Osteocyte (in vitro differentiated cells): ENCODE data around the gene TTI1. TPM values are rescaled to one million over a fixed set of nuclear protein-coding genes. Genes with fewer than 3 reads are reported as not detected.
"Not testable (repeated sequence)": the region's sequence is repeated elsewhere in the genome, so short reads cannot be mapped to it uniquely, and the experiment has no call there.

Experiments
- DNase-seq: peaks from one replicate; pipeline ENCODE4 v3.0.0; 2021; ENCODE audit warnings: mixed read lengths; ENCODE audit not compliant: unreplicated experiment; ENCODE audit errors: extremely low spot score
- H3K27ac Mint-ChIP-seq: one replicate; pipeline ENCODE4 v1.8.0; 2021; ENCODE audit warnings: mild to moderate bottlenecking, mixed read lengths; ENCODE audit not compliant: unreplicated experiment
- H3K27me3 Mint-ChIP-seq: one replicate; pipeline ENCODE4 v1.8.0; 2021; ENCODE audit warnings: mixed read lengths; ENCODE audit not compliant: unreplicated experiment
- H3K36me3 Mint-ChIP-seq: one replicate; pipeline ENCODE4 v1.8.0; 2021; ENCODE audit warnings: mixed read lengths; ENCODE audit not compliant: unreplicated experiment
- H3K4me1 Mint-ChIP-seq: one replicate; pipeline ENCODE4 v1.8.0; 2021; ENCODE audit warnings: mixed read lengths; ENCODE audit not compliant: unreplicated experiment
- H3K4me3 Mint-ChIP-seq: one replicate; pipeline ENCODE4 v1.8.0; 2021; ENCODE audit warnings: mild to moderate bottlenecking, moderate library complexity, mixed read lengths; ENCODE audit not compliant: unreplicated experiment
- H3K9me3 Mint-ChIP-seq: one replicate; pipeline ENCODE4 v1.8.0; 2021; ENCODE audit warnings: mixed read lengths; ENCODE audit not compliant: unreplicated experiment
- total RNA-seq: library from RNA; stranded (reverse); gene quantifications from 2 replicates; pipeline ENCODE4 v1.2.1, GENCODE V29; 2021
- TF ChIP-seq, protein P1 (sequence below): fragments of 200-600 bp; sonication (generic); IDR thresholded peaks from 2 replicates; pipeline ENCODE4 v1.5.0; 2021; ENCODE audit warnings: antibody characterized with exemption, mild to moderate bottlenecking, moderate library complexity

TTI1 gene
- total RNA-seq, 1 donor from 2014 or later: 16.2 TPM

DNA sequence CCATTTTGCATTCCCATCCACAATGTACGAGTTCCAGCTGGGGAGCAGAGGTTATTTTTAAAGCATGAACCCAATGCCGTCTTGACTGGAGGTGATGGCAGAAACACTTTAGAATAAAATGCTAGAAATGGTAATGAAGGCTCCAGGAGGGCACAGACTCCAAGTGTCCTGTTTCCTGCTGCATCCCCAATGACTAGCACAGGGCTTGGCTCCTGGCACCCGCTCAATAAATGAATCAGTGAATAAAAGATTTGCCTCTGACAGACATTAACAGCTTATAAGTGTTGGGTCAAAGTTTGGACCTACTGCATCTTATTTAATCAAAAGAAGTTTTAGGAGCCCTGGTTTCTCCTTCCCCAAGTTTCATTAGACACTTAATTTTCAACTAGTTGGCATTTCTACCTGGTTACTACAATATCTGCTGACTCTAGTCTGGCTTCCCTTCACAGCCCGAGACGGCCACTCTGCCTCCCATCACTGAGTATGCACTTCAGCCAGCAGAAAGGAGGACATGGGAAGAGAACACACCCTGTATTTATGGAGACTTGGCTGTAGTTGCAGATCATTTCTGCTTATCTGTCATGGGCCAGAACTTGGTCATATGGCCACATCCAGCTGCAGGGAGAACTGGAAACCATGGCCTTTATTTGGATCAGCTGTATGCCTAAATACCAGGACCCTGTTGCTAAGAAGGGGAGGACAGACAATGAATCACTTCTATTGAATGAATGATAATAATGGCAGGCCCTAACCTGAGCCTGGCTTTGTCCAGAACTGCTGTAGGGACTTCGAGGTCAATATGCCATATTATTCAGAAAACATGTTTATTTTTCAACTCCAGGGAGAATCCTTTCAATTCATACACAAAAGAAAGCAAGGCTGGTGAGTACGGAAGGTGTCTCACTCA is 63.1 kb downstream of the TTI1 start:
- peaks cover 7% of the 10 kb centered on the region for H3K36me3 Mint-ChIP-seq
- TF ChIP-seq, protein P1, sequence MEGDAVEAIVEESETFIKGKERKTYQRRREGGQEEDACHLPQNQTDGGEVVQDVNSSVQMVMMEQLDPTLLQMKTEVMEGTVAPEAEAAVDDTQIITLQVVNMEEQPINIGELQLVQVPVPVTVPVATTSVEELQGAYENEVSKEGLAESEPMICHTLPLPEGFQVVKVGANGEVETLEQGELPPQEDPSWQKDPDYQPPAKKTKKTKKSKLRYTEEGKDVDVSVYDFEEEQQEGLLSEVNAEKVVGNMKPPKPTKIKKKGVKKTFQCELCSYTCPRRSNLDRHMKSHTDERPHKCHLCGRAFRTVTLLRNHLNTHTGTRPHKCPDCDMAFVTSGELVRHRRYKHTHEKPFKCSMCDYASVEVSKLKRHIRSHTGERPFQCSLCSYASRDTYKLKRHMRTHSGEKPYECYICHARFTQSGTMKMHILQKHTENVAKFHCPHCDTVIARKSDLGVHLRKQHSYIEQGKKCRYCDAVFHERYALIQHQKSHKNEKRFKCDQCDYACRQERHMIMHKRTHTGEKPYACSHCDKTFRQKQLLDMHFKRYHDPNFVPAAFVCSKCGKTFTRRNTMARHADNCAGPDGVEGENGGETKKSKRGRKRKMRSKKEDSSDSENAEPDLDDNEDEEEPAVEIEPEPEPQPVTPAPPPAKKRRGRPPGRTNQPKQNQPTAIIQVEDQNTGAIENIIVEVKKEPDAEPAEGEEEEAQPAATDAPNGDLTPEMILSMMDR: no peak
- H3K27ac Mint-ChIP-seq: no peak overlapping the region

GRCh38 chr20:37968841-37969401 is 64.3 kb downstream of the TTI1 start:
- H3K9me3 Mint-ChIP-seq: peaks cover 25% of the 10 kb centered on the region
- DNase-seq: no peak
- H3K4me1 Mint-ChIP-seq: peaks cover 25% of the 10 kb centered on the region
- TF ChIP-seq, protein P1: no peak
- H3K27ac Mint-ChIP-seq: no peak overlapping the region
- no peak overlapping the region for H3K4me3 Mint-ChIP-seq
- H3K36me3 Mint-ChIP-seq: peaks cover 9% of the 10 kb centered on the region
- peaks cover 46% of the 10 kb centered on the region for H3K27me3 Mint-ChIP-seq

More for the DNA sequence above, 63.1 kb downstream of the TTI1 start:
- peaks cover 16% of the 10 kb centered on the region for H3K4me1 Mint-ChIP-seq
- H3K9me3 Mint-ChIP-seq: peaks cover 25% of the 10 kb centered on the region
- H3K27me3 Mint-ChIP-seq: peaks cover 33% of the 10 kb centered on the region
- H3K4me3 Mint-ChIP-seq: no peak overlapping the region
- DNase-seq: no peak

DNA sequence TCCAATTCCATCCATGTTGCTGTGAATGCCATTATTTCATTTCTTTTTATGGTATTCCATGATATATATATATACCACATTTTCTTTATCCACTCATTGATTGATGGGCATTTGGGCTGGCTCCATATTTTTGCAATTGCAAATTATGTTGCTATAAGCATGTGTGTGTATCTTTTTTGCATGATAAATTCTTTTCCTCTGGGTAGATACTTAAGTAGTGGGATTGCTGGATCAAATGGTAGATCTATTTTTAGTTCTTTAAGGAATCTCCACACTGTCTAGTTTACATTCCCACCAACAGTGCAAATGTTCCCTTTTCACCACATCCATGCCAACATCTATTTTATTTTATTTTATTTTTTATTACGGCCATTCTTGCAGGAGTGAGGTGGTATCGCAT is 69.8 kb downstream of the TTI1 start:
- not testable (repeated sequence) for H3K27ac Mint-ChIP-seq, DNase-seq, H3K36me3 Mint-ChIP-seq, H3K4me3 Mint-ChIP-seq
- Mint-ChIP-seq H3K27me3 (peaks cover 65% of the 10 kb centered on the region), H3K4me1 (peaks cover 24% of the 10 kb centered on the region), H3K9me3 (peaks cover 21% of the 10 kb centered on the region)

GRCh38 chr20:37961066-37961465 is 72.2 kb downstream of the TTI1 start:
- no peak for DNase-seq
- TF ChIP-seq, protein P1: no peak
- peaks cover under 1% of the 10 kb centered on the region for H3K9me3 Mint-ChIP-seq
- no peak overlapping the region for H3K27ac Mint-ChIP-seq
- H3K27me3 Mint-ChIP-seq: peaks cover 48% of the 10 kb centered on the region
- H3K36me3 Mint-ChIP-seq: peaks cover 4% of the 10 kb centered on the region
- peaks cover 35% of the 10 kb centered on the region for H3K4me1 Mint-ChIP-seq
- H3K4me3 Mint-ChIP-seq: no peak overlapping the region

DNA sequence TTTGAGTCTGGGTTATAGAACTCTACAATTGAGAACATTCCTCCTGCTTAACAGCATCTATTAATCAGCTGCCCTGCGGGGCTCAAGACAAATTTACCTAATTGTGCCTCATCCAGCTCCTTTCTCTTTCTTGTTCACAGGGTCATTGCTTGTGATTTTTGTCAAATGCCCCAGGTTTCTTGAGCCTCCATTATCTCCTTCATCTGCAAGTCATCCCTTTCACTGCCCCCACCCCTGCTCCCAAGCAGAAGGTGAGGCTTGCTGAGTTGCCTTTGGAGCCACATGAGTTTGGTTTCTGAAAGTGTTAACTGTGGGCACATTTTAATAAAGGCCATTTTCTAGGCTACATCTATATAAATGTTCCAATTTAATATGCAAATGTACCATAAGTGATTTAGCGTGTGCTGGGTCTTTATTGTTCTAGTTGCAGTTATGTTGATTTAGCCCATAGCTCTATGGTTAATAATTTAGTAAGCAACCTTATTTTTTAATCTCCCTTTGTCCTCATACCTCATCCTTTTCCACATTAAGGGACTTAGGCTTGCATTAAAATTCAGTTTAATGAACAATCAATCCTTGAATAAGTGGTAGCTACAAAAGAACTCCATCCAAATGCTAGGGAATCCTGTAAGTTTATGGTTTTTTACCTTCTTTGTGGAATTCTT is 74.3 kb downstream of the TTI1 start:
- H3K27ac Mint-ChIP-seq: no peak overlapping the region
- no peak for DNase-seq
- no peaks in the 10 kb centered on the region for H3K9me3 Mint-ChIP-seq
- no peak overlapping the region for H3K4me3 Mint-ChIP-seq
- TF ChIP-seq, protein P1: no peak
- H3K4me1 Mint-ChIP-seq: peaks cover 39% of the 10 kb centered on the region
- H3K36me3 Mint-ChIP-seq: peaks cover 2% of the 10 kb centered on the region
- H3K27me3 Mint-ChIP-seq: peaks cover 34% of the 10 kb centered on the region
